Measurements from ENCODE around the gene ARRB2. TPM values are rescaled to one million over a fixed set of nuclear protein-coding genes. Genes with fewer than 3 reads are reported as not detected.

ARRB2 gene
- total RNA-seq, 1 experiment from 2014 or later, result 75.3 TPM

GRCh38 chr17:4764595-4764994 is 54.2 kb downstream of the ARRB2 start:
- Histone ChIP-seq H2BK12ac (ENCODE audit: insufficient read length, low read depth, low read length) (no peak overlapping the region), H2AFZ (ENCODE audit: low read length) (no peak overlapping the region), H3K4ac (ENCODE audit: low read depth, low read length) (no peak overlapping the region), H3K4me1 (ENCODE audit: insufficient read depth, low read length) (no peaks in the 10 kb centered on the region), H3K56ac (ENCODE audit: insufficient read length, low read depth, low read length) (no peak overlapping the region), H4K5ac (ENCODE audit: insufficient read length, low read depth, low read length) (no peak overlapping the region), H3K9ac (ENCODE audit: extremely low read depth, insufficient read length, low read length) (no peak overlapping the region), H3K9me3 (ENCODE audit: control insufficient read depth, low read depth, low read length) (no peaks in the 10 kb centered on the region), H3K27ac (ENCODE audit: insufficient read length, low read depth, low read length) (no peak overlapping the region), H3K4me2 (ENCODE audit: insufficient read depth, insufficient read length, low read length) (no peak overlapping the region), H4K8ac (replicated peaks; ENCODE audit: insufficient read length, low read depth, low read length) (no peak overlapping the region), H2AK5ac (ENCODE audit: insufficient read length, low read length) (no peak overlapping the region), H2BK15ac (ENCODE audit: low read depth, low read length) (no peak overlapping the region), H4K20me1 (ENCODE audit: control insufficient read depth, insufficient read depth, insufficient read length) (no peaks in the 10 kb centered on the region), H2BK120ac (ENCODE audit: low read depth, low read length, poor library complexity, severe bottlenecking) (no peak overlapping the region), H3K14ac (ENCODE audit: insufficient read depth, low read length) (no peak overlapping the region), H3K18ac (ENCODE audit: insufficient read length, low read depth, low read length) (no peak overlapping the region), H3K79me1 (ENCODE audit: insufficient read depth, low read depth, low read length, poor library complexity, severe bottlenecking) (no peaks in the 10 kb centered on the region), H2BK5ac (ENCODE audit: insufficient read length, low read length) (no peak overlapping the region), H3K23ac (ENCODE audit: insufficient read length, low read depth, low read length) (no peak overlapping the region), H2BK20ac (ENCODE audit: low read depth, low read length, poor library complexity, severe bottlenecking) (no peak overlapping the region), H3K23me2 (ENCODE audit: insufficient read length, low read depth, low read length, poor library complexity, severe bottlenecking) (no peaks in the 10 kb centered on the region), H4K91ac (ENCODE audit: insufficient read length, low read depth, low read length) (no peak overlapping the region), H3K79me2 (ENCODE audit: insufficient read depth, low read length) (no peaks in the 10 kb centered on the region), H3T11ph (ENCODE audit: low read length) (no peak overlapping the region), H3K27me3 (ENCODE audit: insufficient read depth, low read length) (no peaks in the 10 kb centered on the region)
- no peak overlapping the region for H3K27ac Mint-ChIP-seq
- no peaks in the 10 kb centered on the region for H3K9me3 Mint-ChIP-seq
- TF ChIP-seq CTCF (conservative IDR thresholded peaks at IDR 0.05), result no peak
- no peaks in the 10 kb centered on the region for H3K36me3 Mint-ChIP-seq (ENCODE audit: insufficient read depth in 1 of 3, low read depth in 3 of 3)
- H3K4me3 Mint-ChIP-seq, result no peak overlapping the region
- H3K27me3 Mint-ChIP-seq (ENCODE audit: low read depth), result peaks cover 7% of the 10 kb centered on the region
- no peaks in the 10 kb centered on the region for H3K4me1 Mint-ChIP-seq
- no CpG with 5 or more reads among the region's 3 CpGs for WGBS (ENCODE audit: extremely low coverage, insufficient read length, low lambda C conversion rate)
- no peak for DNase-seq
